ENCODE results near the gene LAYN. TPM values are rescaled to one million over a fixed set of nuclear protein-coding genes. Genes with fewer than 3 reads are reported as not detected.
A peak's percentile ranks its signal among the peaks of the same experiment; 100 is the strongest.

The LAYN gene
- total RNA-seq, 1 donor = 81.8 TPM

DNA sequence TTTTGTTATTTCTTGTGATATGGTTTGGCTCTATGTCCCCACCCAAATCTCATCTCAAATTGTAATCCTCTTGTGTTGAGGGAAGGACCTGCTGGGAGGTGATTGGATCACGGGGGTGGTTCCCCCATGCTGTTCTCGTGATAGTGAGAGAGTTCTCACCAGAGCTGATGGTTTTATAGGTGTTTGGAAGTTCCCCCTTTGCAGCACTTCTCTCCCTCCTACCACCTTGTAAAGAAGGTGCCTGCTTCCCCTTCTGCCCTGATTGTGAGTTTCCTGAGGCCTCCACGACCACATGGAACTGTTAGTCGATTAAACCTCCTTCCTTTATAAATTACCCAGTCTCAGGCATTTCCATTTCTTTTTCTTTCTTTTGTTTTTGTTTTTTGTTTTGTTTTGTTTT lies 37.3 kb downstream of the LAYN start:
- Histone ChIP-seq H3K9me3 (ENCODE audit: low read depth, low read length) (no peaks in the 10 kb centered on the region), H3K79me2 (ENCODE audit: insufficient read depth, low read length) (no peaks in the 10 kb centered on the region), H3K4me1 (ENCODE audit: insufficient read depth, low read length) (peaks cover 5% of the 10 kb centered on the region), H3K36me3 (ENCODE audit: insufficient read depth, low read length) (no peaks in the 10 kb centered on the region), H4K20me1 (ENCODE audit: insufficient read depth, low read length) (no peaks in the 10 kb centered on the region), H3K27me3 (ENCODE audit: insufficient read depth, low read length) (no peaks in the 10 kb centered on the region), H3K27ac (ENCODE audit: low read depth, low read length) (no peak overlapping the region), H2AFZ (ENCODE audit: low read length) (no peak overlapping the region), H3K4me3 (ENCODE audit: insufficient read depth, low read length) (no peak overlapping the region), H3K4me2 (ENCODE audit: insufficient read depth, low read length) (no peak overlapping the region)
- TF ChIP-seq, protein P1, sequence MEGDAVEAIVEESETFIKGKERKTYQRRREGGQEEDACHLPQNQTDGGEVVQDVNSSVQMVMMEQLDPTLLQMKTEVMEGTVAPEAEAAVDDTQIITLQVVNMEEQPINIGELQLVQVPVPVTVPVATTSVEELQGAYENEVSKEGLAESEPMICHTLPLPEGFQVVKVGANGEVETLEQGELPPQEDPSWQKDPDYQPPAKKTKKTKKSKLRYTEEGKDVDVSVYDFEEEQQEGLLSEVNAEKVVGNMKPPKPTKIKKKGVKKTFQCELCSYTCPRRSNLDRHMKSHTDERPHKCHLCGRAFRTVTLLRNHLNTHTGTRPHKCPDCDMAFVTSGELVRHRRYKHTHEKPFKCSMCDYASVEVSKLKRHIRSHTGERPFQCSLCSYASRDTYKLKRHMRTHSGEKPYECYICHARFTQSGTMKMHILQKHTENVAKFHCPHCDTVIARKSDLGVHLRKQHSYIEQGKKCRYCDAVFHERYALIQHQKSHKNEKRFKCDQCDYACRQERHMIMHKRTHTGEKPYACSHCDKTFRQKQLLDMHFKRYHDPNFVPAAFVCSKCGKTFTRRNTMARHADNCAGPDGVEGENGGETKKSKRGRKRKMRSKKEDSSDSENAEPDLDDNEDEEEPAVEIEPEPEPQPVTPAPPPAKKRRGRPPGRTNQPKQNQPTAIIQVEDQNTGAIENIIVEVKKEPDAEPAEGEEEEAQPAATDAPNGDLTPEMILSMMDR (IDR thresholded peaks at IDR 0.05; ENCODE audit: extremely low read depth, low read depth, low read length) = no peak
- DNase-seq (ENCODE audit: insufficient read length, low spot score, missing footprints) = no peak

DNA sequence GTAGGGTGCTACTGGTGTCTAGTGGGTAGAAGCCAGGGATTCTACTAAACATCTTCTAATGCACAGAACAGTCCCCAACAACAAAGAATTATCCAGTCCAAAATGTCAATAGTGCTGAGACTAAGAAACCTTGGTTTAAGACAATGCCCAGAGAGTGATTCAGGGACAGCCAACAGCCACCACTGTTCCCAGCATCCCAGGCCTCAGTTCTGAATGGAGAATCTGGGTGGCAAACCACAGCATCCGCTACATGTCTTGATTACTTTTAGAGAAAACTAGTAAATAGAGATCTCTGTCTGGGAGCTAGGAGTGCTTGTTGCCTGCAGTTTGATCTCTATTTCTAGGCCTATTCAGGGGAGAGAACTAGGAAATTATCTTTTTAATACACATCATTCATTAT lies 40.8 kb downstream of the LAYN start:
- H3K79me2 ChIP-seq (ENCODE audit: insufficient read depth, low read length) = no peaks in the 10 kb centered on the region
- H3K27me3 ChIP-seq (ENCODE audit: insufficient read depth, low read length) = no peaks in the 10 kb centered on the region
- no peak overlapping the region for H3K4me3 ChIP-seq (ENCODE audit: insufficient read depth, low read length)
- DNase-seq (ENCODE audit: insufficient read length, low spot score, missing footprints) = no peak
- peaks cover 4% of the 10 kb centered on the region for H3K4me1 ChIP-seq (ENCODE audit: insufficient read depth, low read length)
- no peak overlapping the region for H3K4me2 ChIP-seq (ENCODE audit: insufficient read depth, low read length)
- no peak overlapping the region for H3K27ac ChIP-seq (ENCODE audit: low read depth, low read length)
- TF ChIP-seq, protein P1 (IDR thresholded peaks at IDR 0.05; ENCODE audit: extremely low read depth, low read depth, low read length) = no peak
- H2AFZ ChIP-seq (ENCODE audit: low read length) = no peak overlapping the region
- H4K20me1 ChIP-seq (ENCODE audit: insufficient read depth, low read length) = no peaks in the 10 kb centered on the region
- no peaks in the 10 kb centered on the region for H3K36me3 ChIP-seq (ENCODE audit: insufficient read depth, low read length)
- no peaks in the 10 kb centered on the region for H3K9me3 ChIP-seq (ENCODE audit: low read depth, low read length)

DNA sequence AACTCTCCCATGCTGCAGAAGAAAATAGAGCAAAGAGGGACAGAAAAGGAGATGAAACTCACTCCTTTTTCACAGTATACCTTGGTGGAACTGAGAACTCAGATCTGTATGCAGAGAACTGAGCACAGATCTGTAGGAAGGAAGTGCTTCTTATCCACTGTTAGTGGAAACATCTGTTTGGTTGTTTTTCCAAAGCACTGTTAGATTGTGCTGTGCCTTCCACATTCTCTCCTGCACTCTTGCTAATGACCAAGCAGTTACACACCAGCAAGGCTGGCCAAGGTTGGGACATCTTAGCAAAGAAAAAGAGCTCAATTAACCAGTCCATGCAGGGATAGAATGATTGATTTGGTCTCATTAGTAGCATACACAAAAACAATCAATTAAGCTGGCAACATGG lies 41.6 kb downstream of the LAYN start:
- no peak overlapping the region for H3K27ac ChIP-seq (ENCODE audit: low read depth, low read length)
- no peaks in the 10 kb centered on the region for H4K20me1 ChIP-seq (ENCODE audit: insufficient read depth, low read length)
- no peaks in the 10 kb centered on the region for H3K9me3 ChIP-seq (ENCODE audit: low read depth, low read length)
- no peak for DNase-seq (ENCODE audit: insufficient read length, low spot score, missing footprints)
- TF ChIP-seq, protein P1 (IDR thresholded peaks at IDR 0.05; ENCODE audit: extremely low read depth, low read depth, low read length) = no peak
- no peak overlapping the region for H3K4me2 ChIP-seq (ENCODE audit: insufficient read depth, low read length)
- H3K27me3 ChIP-seq (ENCODE audit: insufficient read depth, low read length) = no peaks in the 10 kb centered on the region
- peak overlapping the region; percentile 76 for H2AFZ ChIP-seq (ENCODE audit: low read length)
- no peak overlapping the region for H3K4me3 ChIP-seq (ENCODE audit: insufficient read depth, low read length)
- H3K79me2 ChIP-seq (ENCODE audit: insufficient read depth, low read length) = no peaks in the 10 kb centered on the region
- H3K36me3 ChIP-seq (ENCODE audit: insufficient read depth, low read length) = no peaks in the 10 kb centered on the region
- H3K4me1 ChIP-seq (ENCODE audit: insufficient read depth, low read length) = peaks cover 4% of the 10 kb centered on the region

DNA sequence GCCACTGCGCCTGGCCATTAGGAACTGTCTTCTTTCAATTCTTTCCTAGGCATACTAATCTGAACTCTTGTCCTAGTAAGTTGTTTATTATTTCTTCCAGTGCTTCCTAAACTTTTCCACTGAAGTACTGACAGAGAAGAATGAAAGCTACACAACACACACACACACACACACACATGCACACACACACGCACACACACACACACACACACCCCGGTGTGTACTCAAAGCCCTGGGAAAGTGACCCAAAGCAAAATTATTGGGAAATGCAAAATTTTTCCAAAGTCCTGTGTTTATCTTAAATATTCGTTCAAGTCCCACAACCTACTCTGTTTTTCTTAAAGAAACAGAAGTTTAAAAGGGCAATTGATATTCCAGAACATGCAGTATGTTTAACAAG lies 42.4 kb downstream of the LAYN start:
- peaks cover 4% of the 10 kb centered on the region for H3K4me1 ChIP-seq (ENCODE audit: insufficient read depth, low read length)
- no peaks in the 10 kb centered on the region for H3K27me3 ChIP-seq (ENCODE audit: insufficient read depth, low read length)
- no peak overlapping the region for H3K4me3 ChIP-seq (ENCODE audit: insufficient read depth, low read length)
- no peak overlapping the region for H3K27ac ChIP-seq (ENCODE audit: low read depth, low read length)
- no peaks in the 10 kb centered on the region for H3K79me2 ChIP-seq (ENCODE audit: insufficient read depth, low read length)
- H2AFZ ChIP-seq (ENCODE audit: low read length) = peak overlapping the region; percentile 72
- H3K36me3 ChIP-seq (ENCODE audit: insufficient read depth, low read length) = no peaks in the 10 kb centered on the region
- no peak for DNase-seq (ENCODE audit: insufficient read length, low spot score, missing footprints)
- H3K9me3 ChIP-seq (ENCODE audit: low read depth, low read length) = no peaks in the 10 kb centered on the region
- TF ChIP-seq, protein P1 (IDR thresholded peaks at IDR 0.05; ENCODE audit: extremely low read depth, low read depth, low read length) = no peak
- H4K20me1 ChIP-seq (ENCODE audit: insufficient read depth, low read length) = no peaks in the 10 kb centered on the region
- H3K4me2 ChIP-seq (ENCODE audit: insufficient read depth, low read length) = no peak overlapping the region
